Measurements from ENCODE around the gene ZNF747.
"Not testable (repeated sequence)": the region's sequence is repeated elsewhere in the genome, so short reads cannot be mapped to it uniquely, and the experiment has no call there.

DNA sequence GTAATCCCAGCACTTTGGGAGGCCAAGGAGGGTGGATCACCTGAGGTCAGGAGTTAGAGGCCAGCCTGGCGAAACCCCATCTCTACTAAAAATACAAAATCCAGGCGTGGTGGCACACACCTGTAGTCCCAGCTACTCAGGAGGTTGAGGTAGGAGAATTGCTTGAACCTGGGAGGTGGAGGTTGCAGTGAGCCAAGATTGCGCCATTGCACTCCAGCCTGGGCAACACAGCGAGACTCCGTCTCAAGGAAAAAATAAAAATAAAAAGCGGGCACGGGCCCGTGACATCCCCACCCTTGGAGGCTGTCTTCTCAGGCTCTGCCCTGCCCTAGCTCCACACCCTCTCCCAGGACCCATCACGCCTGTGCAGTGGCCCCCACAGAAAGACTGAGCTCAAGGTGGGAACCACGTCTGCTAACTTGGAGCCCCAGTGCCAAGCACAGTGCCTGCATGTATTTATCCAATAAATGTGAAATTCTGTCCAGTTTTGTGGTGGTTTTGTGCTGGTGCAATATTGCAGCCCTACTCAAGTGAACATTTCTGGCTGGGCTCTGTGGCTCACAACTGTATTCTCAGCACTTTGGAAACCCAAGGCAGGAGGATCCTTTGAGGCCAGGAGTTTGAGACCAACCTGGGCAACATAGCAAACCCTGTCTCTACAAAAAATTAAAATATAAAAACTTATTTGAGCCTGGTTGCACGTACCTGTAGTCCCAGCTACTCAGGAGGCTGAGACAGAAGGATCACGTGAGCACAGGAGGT, 11.8 kb downstream of the ZNF747 start:
- TF ChIP-seq, protein P1, sequence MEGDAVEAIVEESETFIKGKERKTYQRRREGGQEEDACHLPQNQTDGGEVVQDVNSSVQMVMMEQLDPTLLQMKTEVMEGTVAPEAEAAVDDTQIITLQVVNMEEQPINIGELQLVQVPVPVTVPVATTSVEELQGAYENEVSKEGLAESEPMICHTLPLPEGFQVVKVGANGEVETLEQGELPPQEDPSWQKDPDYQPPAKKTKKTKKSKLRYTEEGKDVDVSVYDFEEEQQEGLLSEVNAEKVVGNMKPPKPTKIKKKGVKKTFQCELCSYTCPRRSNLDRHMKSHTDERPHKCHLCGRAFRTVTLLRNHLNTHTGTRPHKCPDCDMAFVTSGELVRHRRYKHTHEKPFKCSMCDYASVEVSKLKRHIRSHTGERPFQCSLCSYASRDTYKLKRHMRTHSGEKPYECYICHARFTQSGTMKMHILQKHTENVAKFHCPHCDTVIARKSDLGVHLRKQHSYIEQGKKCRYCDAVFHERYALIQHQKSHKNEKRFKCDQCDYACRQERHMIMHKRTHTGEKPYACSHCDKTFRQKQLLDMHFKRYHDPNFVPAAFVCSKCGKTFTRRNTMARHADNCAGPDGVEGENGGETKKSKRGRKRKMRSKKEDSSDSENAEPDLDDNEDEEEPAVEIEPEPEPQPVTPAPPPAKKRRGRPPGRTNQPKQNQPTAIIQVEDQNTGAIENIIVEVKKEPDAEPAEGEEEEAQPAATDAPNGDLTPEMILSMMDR (conservative IDR thresholded peaks at IDR 0.05), result not testable (repeated sequence)
- TF ChIP-seq EZH2 (IDR thresholded peaks at IDR 0.05; ENCODE audit: low read depth), result not testable (repeated sequence)

Measured in PC-9 (cell line).